Midbrain (tissue), 1 donor: ENCODE results near the gene SMG5.

ENCODE experiments used
- DNase-seq: peaks from one replicate; lab custom pipeline; 2025; lab: John Stamatoyannopoulos, UW

Gene SMG5

GRCh38 chr1:156281693-156282478 lies 739 bp downstream of the SMG5 start:
- no peak for DNase-seq

- DNase-seq = no peak
Measured at GRCh38 chr1:156281281-156281680, 1.3 kb downstream of the SMG5 start.

GRCh38 chr1:156279837-156280236 lies 2.8 kb downstream of the SMG5 start:
- DNase-seq = no peak

GRCh38 chr1:156276966-156277381 lies 5.7 kb downstream of the SMG5 start:
- DNase-seq = no peak

GRCh38 chr1:156276532-156276931 lies 6.1 kb downstream of the SMG5 start:
- no peak for DNase-seq

GRCh38 chr1:156270314-156270713 lies 12.3 kb downstream of the SMG5 start:
- no peak for DNase-seq

GRCh38 chr1:156268336-156268735 lies 14.3 kb downstream of the SMG5 start:
- no peak for DNase-seq

- DNase-seq = no peak
Measured at GRCh38 chr1:156266051-156266450, 16.6 kb downstream of the SMG5 start.

GRCh38 chr1:156263288-156263655 lies 19.4 kb downstream of the SMG5 start:
- no peak for DNase-seq

GRCh38 chr1:156262461-156263287 lies 20.0 kb downstream of the SMG5 start:
- DNase-seq = no peak

- DNase-seq = peak; percentile 52
Measured at GRCh38 chr1:156260896-156261295, 21.7 kb downstream of the SMG5 start.

GRCh38 chr1:156259805-156260204 lies 22.8 kb downstream of the SMG5 start:
- peak; percentile 59 for DNase-seq

- no peak for DNase-seq
Measured at GRCh38 chr1:156258859-156259258, 23.8 kb downstream of the SMG5 start.

GRCh38 chr1:156257711-156258110 lies 24.9 kb downstream of the SMG5 start:
- DNase-seq = peak; percentile 35

GRCh38 chr1:156253634-156254033 lies 29.0 kb downstream of the SMG5 start:
- DNase-seq = no peak

- no peak for DNase-seq
Measured at GRCh38 chr1:156251527-156251926, 31.1 kb downstream of the SMG5 start.

- DNase-seq = no peak
Measured at GRCh38 chr1:156249593-156249992, 33.0 kb downstream of the SMG5 start.

- DNase-seq = no peak
Measured at GRCh38 chr1:156248323-156248683, 34.3 kb downstream of the SMG5 start.

- peak; percentile 94 for DNase-seq
Measured at GRCh38 chr1:156247460-156248322, 34.9 kb downstream of the SMG5 start, which contains the start of gene PAQR6. Gene PAQR6 (minus strand): TSS chr1:156248056. CDS start chr1:156246731, 1,325 bp downstream.

GRCh38 chr1:156246781-156247459 lies 35.7 kb downstream of the SMG5 start:
- no peak for DNase-seq

GRCh38 chr1:156246241-156246780 lies 36.3 kb downstream of the SMG5 start:
- no peak for DNase-seq
